ENCODE data around the gene BEND5.
A peak's percentile ranks its signal among the peaks of the same experiment; 100 is the strongest.

The BEND5 gene

GRCh38 chr1:48771561-48771960 is 5.1 kb downstream of the BEND5 start:
- peaks cover 87% of the 10 kb centered on the region for H3K4me1 ChIP-seq

GRCh38 chr1:48767975-48768510 is 8.6 kb downstream of the BEND5 start:
- Histone ChIP-seq H3K4me2 (peak overlapping the region; percentile 58; the same call in 1 of the 2 replicates), H3K4me1 (peaks cover 57% of the 10 kb centered on the region), H3K9ac (no peak overlapping the region), H3K27me3 (no peaks in the 10 kb centered on the region), H3K27ac (no peak overlapping the region), H3K9me3 (peaks cover 17% of the 10 kb centered on the region), H3K36me3 (peaks cover 93% of the 10 kb centered on the region), H3K4me3 (no peak overlapping the region), H4K20me1 (peaks cover 69% of the 10 kb centered on the region)
- TF ChIP-seq Cebpa-rat (IDR thresholded peaks at IDR 0.05): no peak

More at GRCh38 chr1:48771561-48771960, 5.1 kb downstream of the BEND5 start:
- Histone ChIP-seq H3K9ac (no peak overlapping the region), H3K4me3 (no peak overlapping the region), H3K36me3 (peaks cover 77% of the 10 kb centered on the region), H3K9me3 (peaks cover 8% of the 10 kb centered on the region), H4K20me1 (peaks cover 75% of the 10 kb centered on the region), H3K27me3 (no peaks in the 10 kb centered on the region), H3K27ac (no peak overlapping the region), H3K4me2 (no peak overlapping the region)
- TF ChIP-seq Cebpa-rat (IDR thresholded peaks at IDR 0.05): no peak

GRCh38 chr1:48765335-48765734 is 11.4 kb downstream of the BEND5 start:
- no peak overlapping the region for H3K9ac ChIP-seq
- H3K36me3 ChIP-seq: peaks cover 93% of the 10 kb centered on the region
- no peak overlapping the region for H3K4me2 ChIP-seq
- peaks cover 29% of the 10 kb centered on the region for H3K4me1 ChIP-seq
- no peak overlapping the region for H3K27ac ChIP-seq
- H3K27me3 ChIP-seq: no peaks in the 10 kb centered on the region
- H4K20me1 ChIP-seq: peaks cover 65% of the 10 kb centered on the region
- no peak for TF ChIP-seq Cebpa-rat (IDR thresholded peaks at IDR 0.05)
- no peak overlapping the region for H3K4me3 ChIP-seq
- peaks cover 17% of the 10 kb centered on the region for H3K9me3 ChIP-seq

- H3K27me3 ChIP-seq: no peaks in the 10 kb centered on the region
- peaks cover 13% of the 10 kb centered on the region for H3K9me3 ChIP-seq
- H3K4me3 ChIP-seq: no peak overlapping the region
- H3K4me1 ChIP-seq: no peaks in the 10 kb centered on the region
- peaks cover 100% of the 10 kb centered on the region for H3K36me3 ChIP-seq
- peaks cover 62% of the 10 kb centered on the region for H4K20me1 ChIP-seq
- no peak overlapping the region for H3K27ac ChIP-seq
- no peak overlapping the region for H3K9ac ChIP-seq
- H3K4me2 ChIP-seq: no peak overlapping the region
- no peak for TF ChIP-seq Cebpa-rat (IDR thresholded peaks at IDR 0.05)
Observed at GRCh38 chr1:48761986-48762385, 14.7 kb downstream of the BEND5 start.

- Histone ChIP-seq H4K20me1 (peaks cover 67% of the 10 kb centered on the region), H3K36me3 (peaks cover 100% of the 10 kb centered on the region), H3K27ac (no peak overlapping the region), H3K4me1 (no peaks in the 10 kb centered on the region), H3K9ac (no peak overlapping the region), H3K27me3 (no peaks in the 10 kb centered on the region), H3K4me3 (no peak overlapping the region), H3K4me2 (no peak overlapping the region), H3K9me3 (peaks cover 8% of the 10 kb centered on the region)
- no peak for TF ChIP-seq Cebpa-rat (IDR thresholded peaks at IDR 0.05)
Observed at GRCh38 chr1:48761411-48761810, 15.3 kb downstream of the BEND5 start.

- H3K9ac ChIP-seq: no peak overlapping the region
- H3K27ac ChIP-seq: no peak overlapping the region
- no peaks in the 10 kb centered on the region for H3K4me1 ChIP-seq
- no peak for TF ChIP-seq Cebpa-rat (IDR thresholded peaks at IDR 0.05)
- peaks cover 100% of the 10 kb centered on the region for H3K36me3 ChIP-seq
- H3K4me3 ChIP-seq: no peak overlapping the region
- H4K20me1 ChIP-seq: peaks cover 72% of the 10 kb centered on the region
- H3K27me3 ChIP-seq: no peaks in the 10 kb centered on the region
- H3K4me2 ChIP-seq: no peak overlapping the region
- H3K9me3 ChIP-seq: peaks cover 2% of the 10 kb centered on the region; the same call in 1 of the 2 replicates
Observed at GRCh38 chr1:48760857-48761256, 15.8 kb downstream of the BEND5 start.

GRCh38 chr1:48758976-48759375 is 17.7 kb downstream of the BEND5 start:
- H3K27ac ChIP-seq: no peak overlapping the region
- H4K20me1 ChIP-seq: peaks cover 75% of the 10 kb centered on the region
- peaks cover 100% of the 10 kb centered on the region for H3K36me3 ChIP-seq
- TF ChIP-seq Cebpa-rat (IDR thresholded peaks at IDR 0.05): no peak
- H3K9ac ChIP-seq: no peak overlapping the region
- no peak overlapping the region for H3K4me2 ChIP-seq
- H3K4me3 ChIP-seq: no peak overlapping the region
- no peaks in the 10 kb centered on the region for H3K9me3 ChIP-seq
- no peaks in the 10 kb centered on the region for H3K27me3 ChIP-seq
- no peaks in the 10 kb centered on the region for H3K4me1 ChIP-seq

- Histone ChIP-seq H3K36me3 (peaks cover 100% of the 10 kb centered on the region), H3K4me3 (no peak overlapping the region), H3K4me1 (no peaks in the 10 kb centered on the region), H3K9ac (no peak overlapping the region), H4K20me1 (peaks cover 69% of the 10 kb centered on the region), H3K9me3 (no peaks in the 10 kb centered on the region), H3K4me2 (no peak overlapping the region), H3K27ac (no peak overlapping the region), H3K27me3 (no peaks in the 10 kb centered on the region)
- TF ChIP-seq Cebpa-rat (IDR thresholded peaks at IDR 0.05): no peak
Observed at GRCh38 chr1:48757363-48757762, 19.3 kb downstream of the BEND5 start.

- Histone ChIP-seq H3K4me3 (no peak overlapping the region), H4K20me1 (peaks cover 64% of the 10 kb centered on the region), H3K36me3 (peaks cover 100% of the 10 kb centered on the region), H3K9ac (no peak overlapping the region), H3K4me1 (no peaks in the 10 kb centered on the region; the same call in 1 of the 2 replicates), H3K4me2 (no peak overlapping the region), H3K9me3 (no peaks in the 10 kb centered on the region), H3K27me3 (no peaks in the 10 kb centered on the region), H3K27ac (no peak overlapping the region)
- TF ChIP-seq Cebpa-rat (IDR thresholded peaks at IDR 0.05): no peak
Observed at GRCh38 chr1:48756683-48757316, 19.9 kb downstream of the BEND5 start.

- H3K4me1 ChIP-seq: peaks cover 19% of the 10 kb centered on the region
- no peak overlapping the region for H3K27ac ChIP-seq
- H3K4me2 ChIP-seq: no peak overlapping the region
- no peak overlapping the region for H3K4me3 ChIP-seq
- no peaks in the 10 kb centered on the region for H3K9me3 ChIP-seq
- H3K9ac ChIP-seq: no peak overlapping the region
- H3K27me3 ChIP-seq: no peaks in the 10 kb centered on the region
- H3K36me3 ChIP-seq: peaks cover 100% of the 10 kb centered on the region
- H4K20me1 ChIP-seq: peaks cover 44% of the 10 kb centered on the region
- no peak for TF ChIP-seq Cebpa-rat (IDR thresholded peaks at IDR 0.05)
Observed at GRCh38 chr1:48753293-48753692, 23.4 kb downstream of the BEND5 start.
